Cardiac septum (tissue), 1 donor: ENCODE measurements around the gene CENPV. TPM values are rescaled to one million over a fixed set of nuclear protein-coding genes. Genes with fewer than 3 reads are reported as not detected.
A peak's percentile ranks its signal among the peaks of the same experiment; 100 is the strongest.
"Not testable (repeated sequence)": the region's sequence is repeated elsewhere in the genome, so short reads cannot be mapped to it uniquely, and the experiment has no call there.

Experiments used
- DNase-seq: peaks from one replicate; pipeline ENCODE4 v3.0.0-alpha.2; 2020; ENCODE audit warnings: low spot score
- intact Hi-C: fragments of 100-400 bp; cut with DNase I; formaldehyde crosslinking; loops from one replicate; pipeline ENCODE4 v1.14.0; 2022
- long read RNA-seq: library from polyadenylated mRNA; unstranded; transcript quantifications from one replicate; pipeline ENCODE4 v2.0.0, GENCODE V29; 2021
- total RNA-seq: library from RNA; stranded (reverse); fragmentation: NEBNext Ultra II Directional; extraction: Animal tissue kit (Norgen Biotek cat#: 25700); gene quantifications from one replicate; pipeline ENCODE4 v1.2.1, GENCODE V29; 2021
- donor health status: DM: no; HTN: no; CAD: no.

CENPV gene
- 2.9 TPM for total RNA-seq
- long read RNA-seq, partial matches to known transcripts, result 0 of 4 reads
- long read RNA-seq, other reads (novel, unspliced or antisense), result 1 of 4 reads

DNA sequence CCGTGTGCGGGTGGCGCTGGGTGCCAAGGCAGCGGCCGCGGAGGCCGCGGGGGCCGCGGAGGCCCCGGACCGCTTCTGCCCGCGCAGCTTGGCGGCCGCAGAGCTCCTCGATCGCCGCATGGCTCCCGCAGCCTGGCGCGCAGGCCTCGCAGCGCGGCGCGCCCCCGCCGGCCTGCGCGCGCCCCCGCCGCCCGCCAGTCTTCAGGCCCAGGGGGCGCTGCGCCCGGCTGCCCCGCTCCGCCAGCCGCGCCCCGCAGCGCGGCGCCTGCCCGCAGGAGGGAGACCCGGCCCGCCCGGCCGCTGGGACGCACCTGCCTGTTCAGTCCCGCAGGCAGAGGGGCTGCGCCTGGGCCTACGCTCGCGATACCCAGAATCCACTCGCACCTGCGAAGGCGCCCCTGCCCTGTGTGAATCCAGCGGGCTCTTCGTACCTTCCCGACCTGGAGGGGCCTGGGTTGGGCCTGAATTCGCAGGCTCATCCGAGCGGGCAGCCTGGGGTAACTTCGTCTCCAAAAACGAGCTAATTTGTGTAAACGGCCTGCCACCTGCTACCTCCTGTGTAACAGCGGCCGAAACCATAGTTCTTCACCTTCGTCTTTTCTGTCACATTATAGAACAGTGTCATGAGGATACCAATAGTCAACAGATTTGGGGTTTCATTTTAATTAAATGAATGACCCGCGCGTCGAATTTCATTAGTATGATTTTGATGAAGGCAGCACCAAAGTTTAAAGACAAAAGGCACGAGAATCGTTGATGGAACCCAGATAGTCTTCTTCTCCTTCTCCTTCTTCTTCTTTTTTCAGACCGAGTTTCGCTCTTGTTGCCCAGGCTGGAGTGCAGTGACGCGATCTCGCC is at the start of gene CENPV:
Gene CENPV (minus strand): TSS at position 153 of the 858 bp plus-strand sequence. CDS start 33 bp downstream, at position 120.
- intact Hi-C loops, result no loop called here
- peak; percentile 67 for DNase-seq

DNA sequence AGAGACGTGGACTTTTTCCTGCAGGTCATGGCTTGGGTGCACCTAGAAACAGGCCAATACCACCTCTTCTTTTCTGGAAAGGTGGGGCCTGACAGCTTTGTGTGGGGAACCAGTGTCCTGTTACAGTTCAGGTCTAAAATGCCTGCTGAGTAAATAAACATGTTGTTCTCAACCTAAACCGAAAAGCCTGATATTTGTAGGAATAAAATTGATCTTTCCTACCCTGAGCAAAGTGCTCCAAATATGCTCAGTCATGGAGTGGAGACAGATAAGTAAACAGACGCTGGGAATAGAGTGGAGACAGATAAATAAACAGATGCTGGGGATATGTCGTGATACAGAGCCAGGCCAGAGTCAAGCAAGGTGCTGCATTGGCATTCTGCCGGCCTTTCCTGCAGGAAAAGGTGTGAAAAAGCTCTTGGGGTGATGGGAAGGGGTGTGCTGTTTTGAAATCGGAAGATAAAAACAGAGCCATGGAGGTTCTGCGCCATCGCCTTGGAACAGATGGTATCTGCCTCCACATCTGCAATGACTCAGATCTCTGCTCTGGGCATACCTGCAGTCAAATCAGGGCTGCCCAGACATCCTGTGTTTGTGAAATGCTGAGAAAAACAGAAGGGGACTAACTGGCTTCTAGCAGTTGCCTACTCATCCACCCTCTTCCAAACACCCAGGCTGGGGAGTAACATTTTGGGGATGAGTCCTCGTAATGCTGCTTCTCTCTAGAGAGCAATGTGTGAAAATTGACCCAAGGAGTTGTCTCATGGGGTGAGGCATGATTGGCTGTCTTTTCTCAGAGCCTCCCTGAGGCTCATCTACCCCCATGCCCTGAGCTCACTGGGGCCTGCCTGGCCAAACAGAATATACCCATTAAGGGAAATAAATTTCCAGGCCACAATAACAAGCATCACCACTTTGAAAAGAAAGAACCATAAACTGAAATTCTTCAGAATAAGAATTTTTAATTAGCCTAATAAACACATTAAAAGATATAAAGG is 45.3 kb upstream of the CENPV start:
- intact Hi-C loops, result no loop called here
- DNase-seq, result no peak

DNA sequence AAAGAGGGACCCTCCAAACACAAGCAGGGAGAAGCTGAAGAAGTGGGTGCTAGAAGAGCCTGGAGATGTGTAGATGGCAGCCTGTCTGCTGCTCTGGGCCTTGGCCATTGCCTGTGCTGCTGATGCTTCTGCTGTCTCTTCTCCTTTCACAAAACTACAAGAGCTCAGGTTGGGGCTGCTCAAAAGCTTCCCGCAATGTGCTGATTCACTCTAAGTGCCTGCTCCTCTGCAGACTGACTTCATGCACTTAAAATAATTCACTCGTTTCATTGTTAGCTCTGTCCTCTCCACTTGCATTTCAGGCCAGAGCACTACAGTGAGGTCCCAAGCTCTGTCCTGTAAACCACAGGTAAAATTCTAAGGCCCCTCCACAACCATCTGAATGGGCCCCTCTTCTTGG is 43.4 kb upstream of the CENPV start:
- DNase-seq, intact Hi-C loops: not testable (repeated sequence)

DNA sequence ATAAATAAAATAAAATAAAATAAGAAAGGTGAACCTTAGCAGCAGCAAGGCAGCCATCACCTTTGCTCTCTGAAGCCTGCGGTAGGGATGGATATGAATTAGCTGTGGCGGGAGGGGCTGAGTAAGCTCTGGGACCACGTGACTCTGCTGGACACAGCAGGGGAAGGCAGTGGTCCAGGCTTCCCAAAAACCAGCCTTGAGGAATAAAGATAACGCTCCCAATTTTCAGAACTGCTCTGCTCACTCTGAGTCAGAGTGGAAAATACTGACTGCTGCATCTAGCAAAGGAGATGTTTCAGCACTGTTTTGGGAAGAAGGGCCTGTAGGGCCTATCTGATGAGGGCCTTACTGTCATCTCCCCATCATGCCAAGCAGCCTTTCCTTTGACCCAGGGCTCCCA is 42.6 kb upstream of the CENPV start:
- intact Hi-C loops, DNase-seq: not testable (repeated sequence)

DNA sequence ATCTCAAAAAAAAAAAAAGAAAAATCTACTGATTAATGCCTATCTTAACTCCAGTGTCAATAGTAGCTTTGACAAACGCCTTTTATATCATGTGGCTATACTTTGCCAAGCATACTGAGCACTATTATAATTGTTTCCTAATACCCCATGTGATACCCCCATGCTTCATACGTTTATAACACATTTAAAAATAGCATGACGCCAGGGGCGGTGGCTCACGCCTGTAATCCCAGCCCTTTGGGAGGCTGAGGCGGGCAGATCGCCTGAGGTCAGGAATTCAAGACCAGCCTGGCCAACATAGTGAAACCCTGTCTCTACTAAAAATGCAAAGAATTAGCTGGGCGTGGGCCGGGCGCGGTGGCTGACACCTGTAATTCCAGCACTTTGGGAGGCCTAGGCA is 39.2 kb upstream of the CENPV start:
- intact Hi-C loops, DNase-seq: not testable (repeated sequence)

DNA sequence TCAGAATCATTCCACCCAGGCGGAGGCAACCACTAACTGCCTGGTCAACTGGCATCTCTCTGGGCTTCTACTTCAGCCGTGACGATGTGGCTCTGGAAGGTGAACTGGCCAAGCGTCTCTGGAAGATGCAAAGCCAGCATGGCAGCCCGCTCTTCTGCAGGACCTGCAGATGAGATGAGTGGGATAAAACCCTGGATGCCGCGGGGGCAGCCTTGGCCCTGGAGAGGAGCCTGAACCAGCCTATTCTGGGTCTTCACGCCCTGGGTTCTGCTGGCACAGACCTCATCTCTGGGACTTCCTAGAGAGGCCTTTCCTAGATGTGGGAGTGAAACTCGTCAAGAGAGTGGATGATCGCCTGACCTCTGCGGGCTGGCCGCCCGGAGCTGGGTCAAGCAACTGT is 38.2 kb upstream of the CENPV start:
- DNase-seq, result no peak
- intact Hi-C loops, result no loop called here

DNA sequence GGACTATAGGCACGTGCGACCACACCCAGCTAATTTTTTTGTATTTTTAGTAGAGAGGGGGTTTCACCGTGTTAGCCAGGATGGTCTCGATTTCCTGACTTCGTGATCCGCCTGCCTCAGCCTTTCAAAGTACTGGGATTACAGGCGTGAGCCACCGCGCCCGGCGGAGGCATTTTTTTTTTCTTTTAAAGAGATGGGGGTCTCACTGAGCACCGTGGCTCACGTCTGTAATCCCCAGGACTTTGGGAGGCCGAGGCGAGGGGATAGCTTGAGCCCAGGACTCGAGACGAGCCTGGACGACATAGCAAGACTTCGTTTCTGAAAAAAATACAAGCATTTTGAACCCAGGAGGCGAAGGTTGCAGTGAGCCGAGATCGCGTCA is 32.8 kb upstream of the CENPV start:
- intact Hi-C loops, DNase-seq: not testable (repeated sequence)

DNA sequence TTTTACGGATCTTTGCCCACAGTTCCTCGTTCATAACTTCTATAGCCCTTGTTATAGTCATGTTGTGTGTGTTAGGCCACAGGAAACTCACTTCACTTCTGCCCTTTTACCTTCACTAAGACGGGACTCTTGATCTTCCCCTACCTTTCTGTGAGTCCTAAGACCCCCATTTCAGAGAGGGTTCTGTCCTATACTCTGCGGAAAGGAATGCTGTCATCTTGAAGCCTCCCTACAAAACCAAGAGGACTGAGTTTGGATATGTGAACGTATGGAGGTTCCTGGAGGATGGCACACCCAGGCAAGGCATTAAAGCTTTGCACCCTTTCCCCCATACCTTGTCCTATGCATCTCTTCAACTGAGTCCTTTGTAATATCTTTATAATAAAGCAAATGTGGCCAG is 31.3 kb upstream of the CENPV start:
- intact Hi-C loops, result no loop called here
- no peak for DNase-seq

DNA sequence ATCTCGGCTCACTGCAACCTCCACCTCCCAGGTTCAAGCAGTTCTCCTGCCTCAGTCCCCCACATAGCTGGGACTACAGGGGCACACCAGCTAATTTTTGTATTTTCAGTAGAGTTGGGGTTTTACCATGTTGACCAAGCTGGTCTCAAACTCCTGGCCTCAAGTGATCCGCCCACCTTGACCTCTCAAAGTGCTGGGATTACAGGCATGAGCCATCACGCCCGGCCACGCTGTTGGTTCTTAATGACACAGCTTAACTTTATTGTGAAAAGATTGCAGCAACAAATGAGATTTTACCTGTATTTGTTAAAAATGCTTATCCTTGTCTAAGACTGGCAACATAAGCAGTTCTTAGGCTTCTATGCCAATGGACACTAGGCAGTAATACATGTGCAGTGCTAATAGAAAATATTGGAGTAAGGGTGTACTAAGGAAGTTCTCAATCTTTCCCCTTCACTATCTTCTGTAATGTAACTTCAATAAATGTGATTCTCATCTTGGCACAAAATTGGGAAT is 30.6 kb upstream of the CENPV start:
- intact Hi-C loops, result no loop called here
- no peak for DNase-seq

DNA sequence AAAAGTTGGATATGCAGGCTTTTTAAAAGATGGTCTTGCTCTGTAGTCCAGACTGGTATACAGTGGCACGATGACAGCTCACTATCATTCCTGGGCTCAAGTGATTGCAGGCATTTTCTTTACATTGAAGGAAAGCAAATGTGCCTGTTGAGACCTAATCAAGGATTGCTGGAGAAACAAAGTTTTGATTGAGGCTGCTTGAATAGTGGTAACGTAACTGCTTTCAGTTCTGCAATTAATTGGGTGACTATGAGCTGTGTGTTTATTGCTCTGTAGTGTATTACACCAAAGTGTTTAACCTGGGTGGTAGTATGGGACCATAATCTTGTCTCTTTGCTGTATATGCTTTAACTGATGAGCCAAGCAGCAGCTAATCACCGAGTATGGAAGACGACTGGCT is 29.9 kb upstream of the CENPV start:
- intact Hi-C loops, result no loop called here
- no peak for DNase-seq

DNA sequence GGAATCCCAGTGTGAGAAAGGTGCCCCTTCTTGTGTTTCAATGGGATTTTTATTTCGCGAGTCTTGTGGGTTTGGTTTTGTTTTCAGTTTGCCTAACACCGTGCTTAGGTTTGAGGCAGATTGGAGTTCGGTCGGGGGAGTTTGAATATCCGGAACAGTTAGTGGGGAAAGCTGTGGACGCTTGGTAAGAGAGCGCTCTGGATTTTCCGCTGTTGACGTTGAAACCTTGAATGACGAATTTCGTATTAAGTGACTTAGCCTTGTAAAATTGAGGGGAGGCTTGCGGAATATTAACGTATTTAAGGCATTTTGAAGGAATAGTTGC is 28.2 kb upstream of the CENPV start:
- DNase-seq, result no peak
- intact Hi-C loops, result loop anchor here (2.0 kb wide), 2 partner anchors 35 to 57 kb away; no protein-coding TSS in a partner anchor

DNA sequence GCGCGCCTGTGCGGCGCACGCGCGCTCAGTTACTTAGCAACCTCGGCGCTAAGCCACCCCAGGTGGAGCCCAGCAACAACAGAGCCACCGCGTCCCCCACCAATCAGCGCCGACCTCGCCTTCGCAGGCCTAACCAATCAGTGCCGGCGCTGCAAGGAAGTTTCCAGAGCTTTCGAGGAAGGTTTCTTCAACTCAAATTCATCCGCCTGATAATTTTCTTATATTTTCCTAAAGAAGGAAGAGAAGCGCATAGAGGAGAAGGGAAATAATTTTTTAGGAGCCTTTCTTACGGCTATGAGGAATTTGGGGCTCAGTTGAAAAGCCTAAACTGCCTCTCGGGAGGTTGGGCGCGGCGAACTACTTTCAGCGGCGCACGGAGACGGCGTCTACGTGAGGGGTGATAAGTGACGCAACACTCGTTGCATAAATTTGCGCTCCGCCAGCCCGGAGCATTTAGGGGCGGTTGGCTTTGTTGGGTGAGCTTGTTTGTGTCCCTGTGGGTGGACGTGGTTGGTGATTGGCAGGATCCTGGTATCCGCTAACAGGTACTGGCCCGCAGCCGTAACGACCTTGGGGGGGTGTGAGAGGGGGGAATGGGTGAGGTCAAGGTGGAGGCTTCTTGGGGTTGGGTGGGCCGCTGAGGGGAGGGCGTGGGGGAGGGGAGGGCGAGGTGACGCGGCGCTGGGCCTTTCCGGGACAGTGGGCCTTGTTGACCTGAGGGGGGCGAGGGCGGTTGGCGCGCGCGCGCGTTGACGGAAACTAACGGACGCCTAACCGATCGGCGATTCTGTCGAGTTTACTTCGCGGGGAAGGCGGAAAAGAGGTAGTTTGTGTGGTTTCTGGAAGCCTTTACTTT is 27.6 kb upstream of the CENPV start, which contains the start of gene UBB:
Gene UBB (plus strand): TSS at position 452 of the 856 bp plus-strand sequence. CDS start 817 bp downstream, outside the sequence.
- intact Hi-C loops, result loop anchor here (2.0 kb wide), 2 partner anchors 36 to 58 kb away; no protein-coding TSS in a partner anchor
- peak; percentile 97 for DNase-seq

DNA sequence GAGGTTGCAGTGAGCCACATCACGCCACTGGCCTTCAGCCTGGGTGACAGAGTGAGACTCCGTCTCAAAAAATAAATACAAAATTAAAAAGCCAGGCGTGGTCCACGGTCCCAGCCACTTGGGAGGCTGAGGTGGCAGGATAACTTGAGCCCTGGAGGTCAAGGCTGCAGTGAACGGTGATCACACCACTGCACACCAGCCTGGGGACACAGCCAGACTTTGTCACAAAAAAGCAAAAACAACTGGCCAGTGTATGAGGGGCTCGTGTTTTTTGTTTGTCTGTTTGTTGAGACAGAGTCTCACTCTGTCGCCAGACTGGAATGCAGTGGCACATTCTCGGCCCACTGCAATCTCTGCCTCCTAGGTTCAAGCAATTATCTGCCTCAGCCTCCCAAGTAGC is 26.4 kb upstream of the CENPV start:
- intact Hi-C loops, result loop anchor here (2.0 kb wide), 2 partner anchors 37 to 59 kb away; no protein-coding TSS in a partner anchor
- DNase-seq, result no peak

DNA sequence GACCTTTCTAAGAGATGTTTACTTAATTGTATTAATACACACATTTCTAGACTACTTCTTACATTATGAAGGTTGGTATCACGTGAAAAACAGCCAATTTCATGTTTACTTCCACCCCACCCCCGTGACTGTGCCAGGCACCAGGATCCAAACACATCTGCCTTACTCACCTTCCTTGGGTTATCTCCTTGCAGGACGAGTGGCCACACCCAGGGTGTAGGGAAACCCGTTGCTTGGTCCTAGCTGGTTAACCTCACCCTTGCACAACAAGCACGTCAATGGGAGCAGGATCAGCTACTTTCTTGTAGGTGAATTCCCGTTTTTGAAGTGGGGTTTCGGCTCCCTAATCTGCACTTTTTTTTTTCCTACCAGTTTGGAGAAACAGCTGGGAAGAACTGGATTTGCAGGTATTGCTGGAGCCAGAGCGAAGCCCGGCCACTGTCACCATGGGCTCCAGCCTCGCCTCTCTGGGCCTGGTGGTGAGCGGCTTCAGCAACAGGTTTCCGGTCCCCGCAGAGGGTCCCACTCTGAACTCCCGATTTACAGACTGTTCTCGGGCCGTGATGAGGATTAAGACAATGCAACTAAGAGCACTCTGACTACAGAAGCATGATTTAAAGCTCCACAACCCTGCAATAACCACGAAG is 25.5 kb upstream of the CENPV start:
- DNase-seq, result no peak
- intact Hi-C loops, result no loop called here

DNA sequence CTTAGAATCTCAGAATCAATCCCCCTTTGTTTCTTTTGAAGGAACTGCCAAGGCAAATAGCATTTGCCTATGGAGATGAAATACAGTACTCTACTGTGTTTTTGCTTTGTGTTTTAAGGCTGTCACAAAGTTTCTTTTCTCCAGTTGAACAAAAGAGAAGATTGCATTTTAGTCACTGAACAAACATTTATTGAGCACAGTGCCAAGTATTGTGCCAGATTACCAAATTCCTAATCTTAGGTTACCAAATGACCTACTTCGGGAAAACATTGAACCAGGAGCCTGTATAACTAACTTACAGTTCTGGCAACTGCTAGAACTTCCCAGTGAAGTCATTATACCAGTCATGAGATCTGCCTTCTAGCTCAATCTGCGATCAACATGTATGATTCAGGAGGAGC is 24.7 kb upstream of the CENPV start:
- DNase-seq, result no peak

DNA sequence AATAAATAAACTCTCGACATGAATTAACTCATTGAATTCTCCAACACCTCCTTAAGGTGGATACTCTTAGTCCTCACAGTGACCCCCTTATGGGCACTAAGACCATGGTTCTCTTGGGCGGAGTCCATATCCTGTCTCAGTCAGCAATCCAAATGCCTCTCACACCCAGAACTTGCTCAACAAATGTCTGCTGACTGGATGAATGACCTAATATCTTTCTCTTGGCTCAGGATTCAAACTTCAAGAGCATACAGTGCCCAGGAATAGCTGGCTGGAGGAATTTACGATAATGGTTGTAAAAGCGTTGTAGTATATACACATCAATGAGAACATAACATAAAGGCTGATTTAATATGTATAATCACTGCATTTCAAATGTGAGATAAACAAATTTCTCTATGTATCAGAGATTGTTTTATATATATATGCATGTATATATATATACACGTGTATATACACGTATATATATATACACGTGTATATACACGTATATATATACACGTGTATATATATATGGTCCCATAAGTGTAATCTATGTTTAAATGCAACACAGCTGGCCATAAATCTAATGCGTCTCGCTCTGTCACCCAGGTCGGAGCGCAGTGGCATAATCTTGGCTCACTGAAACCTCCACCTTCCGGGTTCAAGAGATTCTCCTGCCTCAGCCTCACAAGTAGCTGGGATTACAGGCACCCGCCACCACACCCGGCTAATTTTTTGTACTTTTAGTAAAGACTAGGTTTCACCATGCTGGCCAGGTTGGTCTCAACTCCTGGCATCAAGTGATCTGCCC is 21.1 kb upstream of the CENPV start:
- intact Hi-C loops, result no loop called here
- DNase-seq, result no peak

More for the DNA sequence above, 24.7 kb upstream of the CENPV start:
- intact Hi-C loops, result no loop called here

DNA sequence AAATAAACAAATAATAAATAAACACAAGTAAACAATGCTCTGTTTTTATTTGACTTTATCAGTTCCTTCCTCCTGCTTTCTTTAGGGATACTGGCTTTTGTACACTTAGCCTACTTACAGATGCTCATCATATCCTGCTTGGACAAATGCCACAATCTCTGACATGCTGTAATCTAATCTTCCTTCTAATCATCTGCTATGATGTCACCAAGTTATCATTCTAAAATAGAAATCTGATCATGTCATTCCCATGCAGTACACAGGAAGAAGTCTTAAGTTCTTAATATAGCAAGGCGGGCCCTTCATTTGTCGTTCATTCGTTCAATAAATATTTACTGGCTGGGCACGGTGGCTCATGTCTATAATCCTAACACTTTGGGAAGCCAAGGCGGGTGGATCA is 18.5 kb upstream of the CENPV start:
- intact Hi-C loops, result no loop called here
- DNase-seq, result no peak

DNA sequence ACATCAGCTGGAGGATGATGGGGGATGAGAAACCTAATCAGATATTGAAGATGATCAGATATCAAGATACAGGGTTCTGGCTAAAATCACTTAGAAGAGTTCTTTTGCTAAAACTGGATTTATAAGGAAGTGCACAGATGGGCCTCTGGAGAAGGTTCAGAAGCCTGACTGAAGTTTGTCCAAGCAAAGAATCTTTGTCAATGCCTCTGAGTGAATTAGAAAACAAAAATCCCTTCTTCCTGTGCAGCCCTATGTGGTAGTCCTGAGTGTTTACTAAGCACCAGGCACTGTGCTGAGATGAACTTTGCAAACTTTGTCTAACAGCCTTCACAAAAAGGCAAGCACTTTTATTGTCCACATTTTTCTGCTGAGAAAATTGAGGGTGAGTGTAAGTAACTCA is 11.4 kb upstream of the CENPV start:
- intact Hi-C loops, result loop anchor here (5.0 kb wide), 1 partner anchor 158 kb away; no protein-coding TSS in a partner anchor
- DNase-seq, result no peak
